Vagina (tissue), 2 donors: ENCODE measurements around the gene FRMPD1. TPM values are rescaled to one million over a fixed set of nuclear protein-coding genes. Genes with fewer than 3 reads are reported as not detected.

Experiments used
- DNase-seq, 2 donors: peaks; one replicate each; pipeline ENCODE4 v3.0.0-alpha.2; 2017; ENCODE audit errors: extremely low spot score in 2 of 2
- H3K27ac ChIP-seq: fragments of 200-600 bp; sonication (generic); one replicate; pipeline ENCODE4 v1.5.1; 2019
- H3K27me3 ChIP-seq: fragments of 200-600 bp; sonication (generic); one replicate; pipeline ENCODE4 v1.5.1; 2019
- H3K36me3 ChIP-seq, 2 donors: fragments of 200-600 bp; sonication (generic); one replicate each; pipeline ENCODE4 v1.5.1; 2017 to 2019
- H3K4me1 ChIP-seq: fragments of 200-600 bp; sonication (generic); one replicate; pipeline ENCODE4 v1.5.1; 2019
- H3K4me3 ChIP-seq, 2 donors: fragments of 200-600 bp; sonication (generic); 1 replicate in 1 of 2; 2 replicates in 1 of 2; pipeline ENCODE4 v1.5.1; 2016 to 2019
- H3K9me3 ChIP-seq: fragments of 200-600 bp; sonication (generic); one replicate; pipeline ENCODE4 v1.5.1; 2019
- CTCF ChIP-seq, 3 experiments: fragments of 450-650 bp in 2 of 3; fragments of 200-600 bp in 1 of 3; sonication (generic) in 1 of 3; IDR thresholded peaks; one replicate each; pipeline ENCODE4 v1.5.1; 2017 to 2019; ENCODE audit warnings: antibody characterized with exemption in 3 of 3, mild to moderate bottlenecking in 2 of 3, moderate library complexity in 2 of 3
- POLR2A ChIP-seq, 2 donors: fragments of 450-650 bp; IDR thresholded peaks; one replicate each; pipeline ENCODE4 v1.6.1; 2017; ENCODE audit warnings: antibody characterized with exemption in 2 of 2, mild to moderate bottlenecking in 2 of 2, moderate library complexity in 2 of 2
- POLR2AphosphoS5 ChIP-seq, 2 donors: sonication (generic); formaldehyde crosslinking; IDR thresholded peaks; one replicate each; pipeline ENCODE4 v1.9.0; 2017; ENCODE audit warnings: antibody characterized with exemption in 2 of 2, mild to moderate bottlenecking in 2 of 2, low read depth in 1 of 2; ENCODE audit not compliant: insufficient read depth in 1 of 2
- intact Hi-C: fragments of 100-400 bp; cut with DNase I; formaldehyde crosslinking; loops from one replicate; pipeline ENCODE4 v1.15.1; 2023
- total RNA-seq: library from RNA; depleted of rRNA; stranded (reverse); fragments of >200 nt; gene quantifications from one replicate; pipeline ENCODE4 v1.2.3, GENCODE V29; 2016

FRMPD1 gene
- total RNA-seq, 1 donor from 2014 or later, result 0.98 TPM

DNA sequence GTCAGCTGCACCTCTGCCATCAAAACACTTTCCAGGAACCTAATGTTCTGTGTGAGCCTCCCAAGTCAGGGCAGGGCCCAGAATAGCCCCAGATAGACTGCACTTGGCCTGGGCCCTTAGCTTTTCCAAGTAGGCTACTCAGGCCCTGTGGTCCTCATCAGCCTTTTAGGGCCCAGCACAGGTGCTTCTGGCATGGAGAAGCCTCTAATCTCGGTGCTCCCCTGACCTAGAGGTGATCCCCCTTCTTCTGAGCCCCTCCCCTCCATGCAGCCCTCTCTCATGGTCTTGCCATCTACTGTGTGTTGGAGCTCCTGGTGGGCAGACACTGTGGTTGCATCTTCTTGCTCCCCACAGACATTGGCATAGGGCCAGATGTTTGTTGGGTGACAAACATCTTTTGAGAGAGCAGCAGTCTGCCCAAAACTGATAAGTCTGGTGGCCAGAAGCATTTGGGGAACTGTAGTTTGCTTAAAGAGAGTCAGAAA is 28.1 kb downstream of the FRMPD1 start:
- intact Hi-C loops, result no loop called here
- Histone ChIP-seq H3K27ac (no peak overlapping the region), H3K9me3 (no peaks in the 10 kb centered on the region), H3K4me3 (no peak overlapping the region), H3K27me3 (no peaks in the 10 kb centered on the region), H3K4me1 (no peaks in the 10 kb centered on the region), H3K36me3 (no peaks in the 10 kb centered on the region)
- peak; percentile 60 to 85 for DNase-seq
- no peak for TF ChIP-seq CTCF (IDR thresholded peaks at IDR 0.05)
- TF ChIP-seq POLR2A (IDR thresholded peaks at IDR 0.05), result no peak
- no peak for TF ChIP-seq POLR2AphosphoS5 (IDR thresholded peaks at IDR 0.05; ENCODE audit: insufficient read depth in 1 of 2, low read depth in 1 of 2)

DNA sequence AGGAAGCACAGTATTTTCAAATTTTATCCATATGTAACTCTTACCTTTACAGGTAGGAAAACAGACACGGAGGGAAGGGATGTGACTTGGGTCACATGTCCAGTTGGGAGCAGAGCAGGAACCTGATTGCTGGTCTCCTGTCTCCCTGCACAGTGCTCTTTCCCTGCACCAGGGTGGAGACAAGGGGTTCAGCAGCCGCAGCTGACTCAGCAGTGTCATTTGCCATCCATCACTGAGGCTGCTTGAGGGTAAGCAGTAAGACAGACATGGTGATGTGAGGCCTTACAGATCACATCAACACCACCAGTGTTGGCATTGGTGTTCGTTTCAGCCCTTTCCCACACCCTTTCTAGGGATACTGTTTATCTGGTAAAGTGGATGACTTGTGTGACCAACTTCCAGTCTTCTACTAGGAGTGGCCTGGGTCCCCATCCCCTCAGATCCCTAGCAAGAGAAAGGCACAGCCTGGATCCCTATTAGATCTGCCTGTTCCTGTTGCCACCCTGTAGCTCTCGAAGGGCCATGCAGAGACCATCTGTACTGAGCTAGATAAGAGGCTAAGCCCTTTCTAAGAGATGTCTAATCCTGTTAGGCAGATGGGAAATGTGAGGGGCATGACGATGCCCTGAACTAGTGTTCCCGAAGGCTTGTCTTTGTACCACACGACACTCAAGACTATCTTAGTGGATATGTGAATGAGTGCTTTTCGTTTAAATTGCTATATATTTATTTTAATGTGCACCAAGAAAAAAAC is 29.1 kb downstream of the FRMPD1 start:
- DNase-seq, result peak; percentile 52 to 67
- Histone ChIP-seq H3K27ac (no peak overlapping the region), H3K4me1 (no peaks in the 10 kb centered on the region), H3K27me3 (no peaks in the 10 kb centered on the region), H3K9me3 (no peaks in the 10 kb centered on the region), H3K4me3 (no peak overlapping the region), H3K36me3 (no peaks in the 10 kb centered on the region)
- TF ChIP-seq CTCF (IDR thresholded peaks at IDR 0.05), result no peak
- no peak for TF ChIP-seq POLR2A (IDR thresholded peaks at IDR 0.05)
- no peak for TF ChIP-seq POLR2AphosphoS5 (IDR thresholded peaks at IDR 0.05; ENCODE audit: insufficient read depth in 1 of 2, low read depth in 1 of 2)
- intact Hi-C loops, result no loop called here

DNA sequence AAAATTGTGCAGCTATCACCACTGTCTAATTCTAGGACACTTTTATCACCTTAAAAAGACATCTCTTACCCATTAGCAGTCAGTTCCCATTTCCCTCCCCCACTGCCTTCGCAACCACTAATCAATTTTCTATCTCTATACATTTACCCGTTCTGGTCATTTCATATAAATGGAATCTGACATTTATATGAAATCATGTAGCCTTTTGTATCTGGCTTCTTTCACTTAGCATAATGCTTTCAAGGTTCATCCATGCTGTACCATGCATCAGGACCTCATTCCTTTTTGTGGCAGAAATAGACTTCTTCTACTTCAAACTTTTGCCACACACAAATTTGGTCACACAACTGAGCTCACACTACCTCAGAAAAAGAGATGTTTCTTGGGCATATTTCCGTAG is 32.2 kb downstream of the FRMPD1 start:
- no peak for TF ChIP-seq POLR2A (IDR thresholded peaks at IDR 0.05)
- no peak for TF ChIP-seq CTCF (IDR thresholded peaks at IDR 0.05)
- intact Hi-C loops, result no loop called here

DNA sequence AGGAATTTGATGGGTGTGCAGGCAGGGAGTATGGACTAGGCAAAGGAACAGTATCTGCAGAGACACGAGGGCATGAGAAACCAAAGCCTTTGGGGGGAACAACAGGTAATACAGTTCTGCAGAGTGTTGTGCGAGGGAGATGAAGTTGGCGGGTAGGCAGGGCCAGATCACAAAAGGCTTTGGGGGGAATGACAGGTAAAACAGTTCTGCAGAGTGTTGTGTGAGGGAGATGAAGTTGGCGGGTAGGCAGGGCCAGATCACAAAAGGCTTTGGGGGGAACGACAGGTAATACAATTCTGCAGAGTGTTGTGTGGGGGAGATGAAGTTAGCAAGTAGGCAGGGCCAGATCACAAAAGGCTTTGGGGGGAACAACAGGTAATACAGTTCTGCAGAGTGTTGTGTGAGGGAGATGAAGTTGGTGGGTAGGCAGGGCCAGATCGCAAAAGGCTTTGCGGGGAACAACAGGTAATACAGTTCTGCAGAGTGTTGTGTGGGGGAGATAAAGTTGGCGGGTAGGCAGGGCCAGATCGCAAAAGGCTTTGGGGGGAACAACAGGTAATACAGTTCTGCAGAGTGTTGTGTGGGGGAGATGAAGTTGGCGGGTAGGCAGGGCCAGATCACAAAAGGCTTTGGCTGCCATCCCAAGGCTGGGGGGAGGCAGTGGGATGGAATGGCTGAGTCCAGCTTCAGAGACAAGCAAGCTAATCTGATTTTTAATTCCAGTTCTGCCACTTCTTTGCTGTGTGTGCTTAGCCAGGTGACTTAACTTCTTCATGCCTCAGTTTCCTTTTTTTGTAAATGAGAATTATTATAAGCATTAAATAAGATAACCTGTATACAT is 33.0 kb downstream of the FRMPD1 start:
- Histone ChIP-seq H3K27ac (no peak overlapping the region), H3K9me3 (no peaks in the 10 kb centered on the region), H3K4me3 (no peak overlapping the region), H3K27me3 (no peaks in the 10 kb centered on the region), H3K36me3 (no peaks in the 10 kb centered on the region), H3K4me1 (no peaks in the 10 kb centered on the region)
- intact Hi-C loops, result no loop called here
- DNase-seq, result peak in 1 of 2 donors; percentile 28
- TF ChIP-seq CTCF (IDR thresholded peaks at IDR 0.05) (no peak), POLR2AphosphoS5 (IDR thresholded peaks at IDR 0.05; ENCODE audit: insufficient read depth in 1 of 2, low read depth in 1 of 2) (no peak), POLR2A (IDR thresholded peaks at IDR 0.05) (no peak)

More for the DNA sequence above, 32.2 kb downstream of the FRMPD1 start:
- no peak overlapping the region for H3K4me3 ChIP-seq
- H3K9me3 ChIP-seq, result no peaks in the 10 kb centered on the region
- H3K27ac ChIP-seq, result no peak overlapping the region
- no peaks in the 10 kb centered on the region for H3K4me1 ChIP-seq
- no peaks in the 10 kb centered on the region for H3K36me3 ChIP-seq
- no peak for DNase-seq
- H3K27me3 ChIP-seq, result no peaks in the 10 kb centered on the region
